ENCODE measurements around the gene SETD3. TPM values are rescaled to one million over a fixed set of nuclear protein-coding genes. Genes with fewer than 3 reads are reported as not detected.

The SETD3 gene
- total and polyA plus RNA-seq, 2 donors (not counting 1 experiment from before 2014, with no cell fraction given): 11.0 to 32.1 TPM

DNA sequence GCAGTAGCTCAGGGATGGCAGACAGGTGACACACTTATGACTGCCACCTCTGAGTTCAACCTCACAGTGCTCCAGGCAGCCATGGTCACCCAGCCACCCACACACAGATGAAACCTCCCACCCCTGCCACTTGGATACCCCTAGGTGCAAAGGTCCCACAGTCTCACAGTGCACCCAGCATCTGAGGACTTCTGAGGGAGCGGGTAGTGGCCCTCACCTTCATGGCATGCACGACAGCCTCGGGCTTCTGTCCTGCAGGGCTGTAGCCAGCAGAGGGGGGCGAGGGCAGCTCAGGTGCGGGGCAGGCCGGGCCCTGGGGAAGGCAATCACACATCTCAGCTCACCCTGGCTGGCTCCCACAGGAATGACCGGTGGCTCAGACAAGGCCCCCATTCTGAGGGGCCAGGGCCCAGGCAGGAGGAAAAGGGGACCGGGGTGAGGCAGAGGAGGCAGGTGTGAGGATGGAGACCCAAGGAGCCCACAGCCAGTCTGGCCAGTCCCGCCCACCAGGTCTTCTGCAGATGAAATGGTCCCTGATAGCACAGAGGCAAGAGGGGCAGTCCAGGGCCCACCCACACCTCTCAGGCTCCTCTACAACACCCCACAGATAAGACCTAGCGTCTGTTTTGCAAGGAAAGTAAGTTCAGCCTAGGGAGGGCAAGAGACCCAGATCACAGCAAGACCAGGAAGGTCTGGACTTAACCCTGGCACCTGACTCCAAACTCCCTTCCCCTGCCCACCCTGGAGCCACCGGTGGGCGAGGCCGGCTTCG, 36.4 kb upstream of the SETD3 start:
- Histone ChIP-seq H3K4me3 (ENCODE audit: control extremely low read depth in 1 of 5, extremely low read depth in 1 of 5, insufficient read depth in 1 of 5, low read depth in 2 of 5, low read length in 4 of 5) (no peak overlapping the region), H3K4me1 (ENCODE audit: control insufficient read depth in 2 of 2, insufficient read depth in 2 of 2, low read length in 2 of 2) (no peaks in the 10 kb centered on the region), H3K27ac (ENCODE audit: low read length in 2 of 2) (no peak overlapping the region), H3K9me3 (ENCODE audit: control extremely low read depth in 1 of 3, control insufficient read depth in 2 of 3, insufficient read depth in 1 of 3, low read length in 2 of 3) (no peaks in the 10 kb centered on the region), H3K27me3 (replicated peaks in 1 of 4; ENCODE audit: control extremely low read depth in 1 of 4, control insufficient read depth in 3 of 4, insufficient read depth in 4 of 4, low read length in 3 of 4) (no peaks in the 10 kb centered on the region), H3K79me2 (ENCODE audit: control insufficient read depth, insufficient read depth, low read length) (no peaks in the 10 kb centered on the region), H4K20me1 (ENCODE audit: control insufficient read depth, insufficient read depth, low read length, poor library complexity, severe bottlenecking) (no peaks in the 10 kb centered on the region), H3K4me2 (replicated peaks; ENCODE audit: low read depth, low read length, poor library complexity, severe bottlenecking) (no peak overlapping the region), H3K36me3 (replicated peaks in 1 of 2; ENCODE audit: control extremely low read depth in 1 of 2, control insufficient read depth in 1 of 2, extremely low read depth in 1 of 2, insufficient read depth in 2 of 2, low read length in 1 of 2) (no peaks in the 10 kb centered on the region), H3K9ac (ENCODE audit: low read length) (no peak overlapping the region), H2AFZ (ENCODE audit: insufficient read depth, low read depth, low read length, poor library complexity, severe bottlenecking) (no peak overlapping the region)
- H3K27ac Mint-ChIP-seq: no peak overlapping the region
- ChIA-PET POLR2A (no interaction called here), CTCF (interaction anchor here (0.8 to 1.9 kb wide), 5 partner anchors 111 to 382 kb away, joined by 3 to 6 read pairs (median 4); no protein-coding TSS in a partner anchor)
- DNase-seq (peak; percentile 22), ATAC-seq (ENCODE audit: low read depth) (no peak)
- H3K4me3 Mint-ChIP-seq: no peak overlapping the region
- 84% methylated on average over 13 of the region's 14 CpGs for WGBS (ENCODE audit: insufficient coverage)
- H3K4me1 Mint-ChIP-seq: no peaks in the 10 kb centered on the region
- no peak for TF ChIP-seq EZH2 (IDR thresholded peaks at IDR 0.05; ENCODE audit: borderline replicate concordance, insufficient read depth, low read depth, low read length, poor library complexity, severe bottlenecking)
- TF ChIP-seq, protein P1, sequence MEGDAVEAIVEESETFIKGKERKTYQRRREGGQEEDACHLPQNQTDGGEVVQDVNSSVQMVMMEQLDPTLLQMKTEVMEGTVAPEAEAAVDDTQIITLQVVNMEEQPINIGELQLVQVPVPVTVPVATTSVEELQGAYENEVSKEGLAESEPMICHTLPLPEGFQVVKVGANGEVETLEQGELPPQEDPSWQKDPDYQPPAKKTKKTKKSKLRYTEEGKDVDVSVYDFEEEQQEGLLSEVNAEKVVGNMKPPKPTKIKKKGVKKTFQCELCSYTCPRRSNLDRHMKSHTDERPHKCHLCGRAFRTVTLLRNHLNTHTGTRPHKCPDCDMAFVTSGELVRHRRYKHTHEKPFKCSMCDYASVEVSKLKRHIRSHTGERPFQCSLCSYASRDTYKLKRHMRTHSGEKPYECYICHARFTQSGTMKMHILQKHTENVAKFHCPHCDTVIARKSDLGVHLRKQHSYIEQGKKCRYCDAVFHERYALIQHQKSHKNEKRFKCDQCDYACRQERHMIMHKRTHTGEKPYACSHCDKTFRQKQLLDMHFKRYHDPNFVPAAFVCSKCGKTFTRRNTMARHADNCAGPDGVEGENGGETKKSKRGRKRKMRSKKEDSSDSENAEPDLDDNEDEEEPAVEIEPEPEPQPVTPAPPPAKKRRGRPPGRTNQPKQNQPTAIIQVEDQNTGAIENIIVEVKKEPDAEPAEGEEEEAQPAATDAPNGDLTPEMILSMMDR (IDR thresholded peaks at IDR 0.05): no peak
- H3K27me3 Mint-ChIP-seq: no peaks in the 10 kb centered on the region
- intact Hi-C loops (cut with micrococcal nuclease): no loop called here
- H3K9me3 Mint-ChIP-seq (ENCODE audit: insufficient read depth): no peaks in the 10 kb centered on the region

DNA sequence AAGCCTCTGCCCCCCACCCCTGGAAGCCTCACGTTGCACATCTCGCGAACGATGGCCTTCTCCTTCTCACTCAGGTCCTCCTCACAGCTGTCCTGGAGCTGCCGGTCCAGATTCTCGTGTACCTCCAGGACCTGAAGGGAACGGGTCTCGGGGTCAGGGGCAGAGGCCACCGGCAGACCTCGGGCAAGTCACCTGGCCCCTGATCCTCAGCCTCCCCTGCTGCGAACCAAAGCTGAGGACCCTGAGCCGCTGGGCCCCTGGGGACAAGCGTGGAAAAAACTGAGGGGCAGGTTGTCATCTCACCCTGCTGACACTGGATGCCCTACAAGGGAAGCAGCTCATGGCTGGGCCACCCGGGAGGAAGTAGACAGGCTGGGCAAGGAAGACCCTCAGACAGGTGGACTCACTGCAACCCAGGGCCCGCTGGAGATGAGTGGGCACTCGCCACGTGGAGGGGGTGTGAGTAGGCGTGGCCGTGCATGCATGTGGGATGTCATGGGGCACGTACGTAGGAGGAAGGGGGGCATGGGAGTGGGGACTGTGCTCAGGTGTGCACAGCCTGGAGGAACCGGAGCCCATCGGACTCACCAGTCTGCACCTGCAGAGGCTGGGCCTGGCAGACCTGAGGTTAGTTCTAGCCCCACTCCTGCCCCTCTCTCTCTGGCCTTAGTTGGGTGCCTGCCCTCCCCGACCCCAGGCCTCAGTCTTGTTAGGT, 35.7 kb upstream of the SETD3 start:
- Histone ChIP-seq H3K9ac (ENCODE audit: low read length) (no peak overlapping the region), H4K20me1 (ENCODE audit: control insufficient read depth, insufficient read depth, low read length, poor library complexity, severe bottlenecking) (no peaks in the 10 kb centered on the region), H3K36me3 (replicated peaks in 1 of 2; ENCODE audit: control extremely low read depth in 1 of 2, control insufficient read depth in 1 of 2, extremely low read depth in 1 of 2, insufficient read depth in 2 of 2, low read length in 1 of 2) (peaks cover 0 to 5% of the 10 kb centered on the region in 2 experiments), H3K9me3 (ENCODE audit: control extremely low read depth in 1 of 3, control insufficient read depth in 2 of 3, insufficient read depth in 1 of 3, low read length in 2 of 3) (no peaks in the 10 kb centered on the region), H3K79me2 (ENCODE audit: control insufficient read depth, insufficient read depth, low read length) (no peaks in the 10 kb centered on the region), H2AFZ (ENCODE audit: insufficient read depth, low read depth, low read length, poor library complexity, severe bottlenecking) (no peak overlapping the region), H3K27ac (ENCODE audit: low read length in 2 of 2) (no peak overlapping the region), H3K4me1 (ENCODE audit: control insufficient read depth in 2 of 2, insufficient read depth in 2 of 2, low read length in 2 of 2) (no peaks in the 10 kb centered on the region), H3K27me3 (replicated peaks in 1 of 4; ENCODE audit: control extremely low read depth in 1 of 4, control insufficient read depth in 3 of 4, insufficient read depth in 4 of 4, low read length in 3 of 4) (no peaks in the 10 kb centered on the region), H3K4me2 (replicated peaks; ENCODE audit: low read depth, low read length, poor library complexity, severe bottlenecking) (no peak overlapping the region), H3K4me3 (ENCODE audit: control extremely low read depth in 1 of 5, extremely low read depth in 1 of 5, insufficient read depth in 1 of 5, low read depth in 2 of 5, low read length in 4 of 5) (no peak overlapping the region)
- Mint-ChIP-seq H3K4me3 (no peak overlapping the region), H3K9me3 (ENCODE audit: insufficient read depth) (no peaks in the 10 kb centered on the region), H3K4me1 (no peaks in the 10 kb centered on the region), H3K27me3 (no peaks in the 10 kb centered on the region), H3K27ac (peak overlapping the region; percentile 56)
- no peak for TF ChIP-seq EZH2 (IDR thresholded peaks at IDR 0.05; ENCODE audit: borderline replicate concordance, insufficient read depth, low read depth, low read length, poor library complexity, severe bottlenecking)
- TF ChIP-seq, protein P1 (IDR thresholded peaks at IDR 0.05): no peak
- ATAC-seq (ENCODE audit: low read depth) (no peak), DNase-seq (no peak)
- POLR2A ChIA-PET: no interaction called here
- intact Hi-C loops (cut with micrococcal nuclease): no loop called here
- CTCF ChIA-PET: interaction anchor here (0.9 to 1.9 kb wide), 2 partner anchors 36 to 369 kb away, joined by 3 to 6 read pairs; no protein-coding TSS in a partner anchor
- WGBS (ENCODE audit: insufficient coverage): 87% methylated on average over 20 of the region's 24 CpGs
